Lung (tissue), 12 donors: ENCODE measurements around the gene PIAS4. TPM values are rescaled to one million over a fixed set of nuclear protein-coding genes. Genes with fewer than 3 reads are reported as not detected.

Experiments used
- ATAC-seq: fragments of 200-7000 bp; cut with Tn5 transposase; one replicate; pipeline ENCODE4 v1.9.1; 2020; ENCODE audit warnings: moderate number of reproducible peaks; ENCODE audit not compliant: insufficient read depth, low FRiP score
- DNase-seq, 3 donors: peaks; one replicate each; pipeline ENCODE4 v3.0.0-alpha.2; 2013 to 2017
- H3K27ac ChIP-seq, 2 donors: one replicate each; pipeline ENCODE4 v1.5.1; 2013; ENCODE audit warnings: mild to moderate bottlenecking in 2 of 2, moderate library complexity in 2 of 2, control low read depth in 1 of 2, inconsistent platforms in 1 of 2, low read depth in 1 of 2, low read length in 1 of 2
- H3K27me3 ChIP-seq, 3 donors: one replicate each; pipeline ENCODE4 v1.5.1; 2013; ENCODE audit warnings: low read length in 2 of 3; ENCODE audit not compliant: control insufficient read depth in 3 of 3, insufficient read depth in 3 of 3
- H3K36me3 ChIP-seq, 4 donors: one replicate each; pipeline ENCODE4 v1.5.1; 2013; ENCODE audit warnings: low read length in 4 of 4, mild to moderate bottlenecking in 1 of 4, moderate library complexity in 1 of 4; ENCODE audit not compliant: control insufficient read depth in 4 of 4, insufficient read depth in 4 of 4
- H3K4me1 ChIP-seq, 5 donors: one replicate each; pipeline ENCODE4 v1.5.1; 2013; ENCODE audit warnings: low read length in 5 of 5, mild to moderate bottlenecking in 2 of 5, moderate library complexity in 1 of 5; ENCODE audit not compliant: control insufficient read depth in 5 of 5, insufficient read depth in 5 of 5
- H3K4me3 ChIP-seq: one replicate; pipeline ENCODE4 v1.5.1; 2013; ENCODE audit warnings: mild to moderate bottlenecking, control low read depth, moderate library complexity
- H3K9ac ChIP-seq, 2 donors: one replicate each; pipeline ENCODE4 v1.5.1; 2013; ENCODE audit warnings: low read length in 2 of 2, control low read depth in 1 of 2; ENCODE audit not compliant: insufficient read depth in 1 of 2
- H3K9me3 ChIP-seq, 4 donors: one replicate each; pipeline ENCODE4 v1.5.1; 2013; ENCODE audit warnings: low read length in 3 of 4, mild to moderate bottlenecking in 1 of 4, moderate library complexity in 1 of 4; ENCODE audit not compliant: control insufficient read depth in 4 of 4, insufficient read depth in 3 of 4
- WGBS, 2 donors: extraction: QIAGEN DNeasy Blood & Tissue Kit; methylation state at CpG; one replicate each; pipeline ENCODE4 v1.1.7; 2013; 5-methylcytosine and 5-hydroxymethylcytosine counted together
- polyA plus RNA-seq, 2 donors: library from polyadenylated mRNA; stranded (reverse); fragments of 200-250 nt; gene quantifications; one replicate each; pipeline ENCODE4 v1.2.1, GENCODE V29; 2013
- total RNA-seq, 2 donors: library from RNA; depleted of rRNA in 1 of 2; stranded (reverse); fragments of >200 nt in 1 of 2; gene quantifications; one replicate each; pipeline ENCODE4 v1.2.1, GENCODE V29; 2014 to 2021
- TF ChIP-seq, protein P1 (sequence below): IDR thresholded peaks from 2 replicates; pipeline ENCODE4 v1.5.1; 2012; ENCODE audit warnings: mild to moderate bottlenecking; ENCODE audit errors: control extremely low read depth, extremely low read depth
- donor health status: control.
- donor health status: control.
- donor health status: Bipolar disorder and iron deficiency.
- donor health status: healthy.
- donor health status: DM: yes; HTN: yes; CAD: no.

The PIAS4 gene
- total and polyA plus RNA-seq, 4 donors: 9.9 to 46.2 (median 21.6) TPM

- TF ChIP-seq, protein P1, sequence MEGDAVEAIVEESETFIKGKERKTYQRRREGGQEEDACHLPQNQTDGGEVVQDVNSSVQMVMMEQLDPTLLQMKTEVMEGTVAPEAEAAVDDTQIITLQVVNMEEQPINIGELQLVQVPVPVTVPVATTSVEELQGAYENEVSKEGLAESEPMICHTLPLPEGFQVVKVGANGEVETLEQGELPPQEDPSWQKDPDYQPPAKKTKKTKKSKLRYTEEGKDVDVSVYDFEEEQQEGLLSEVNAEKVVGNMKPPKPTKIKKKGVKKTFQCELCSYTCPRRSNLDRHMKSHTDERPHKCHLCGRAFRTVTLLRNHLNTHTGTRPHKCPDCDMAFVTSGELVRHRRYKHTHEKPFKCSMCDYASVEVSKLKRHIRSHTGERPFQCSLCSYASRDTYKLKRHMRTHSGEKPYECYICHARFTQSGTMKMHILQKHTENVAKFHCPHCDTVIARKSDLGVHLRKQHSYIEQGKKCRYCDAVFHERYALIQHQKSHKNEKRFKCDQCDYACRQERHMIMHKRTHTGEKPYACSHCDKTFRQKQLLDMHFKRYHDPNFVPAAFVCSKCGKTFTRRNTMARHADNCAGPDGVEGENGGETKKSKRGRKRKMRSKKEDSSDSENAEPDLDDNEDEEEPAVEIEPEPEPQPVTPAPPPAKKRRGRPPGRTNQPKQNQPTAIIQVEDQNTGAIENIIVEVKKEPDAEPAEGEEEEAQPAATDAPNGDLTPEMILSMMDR: no peak
- no peak overlapping the region for H3K9ac ChIP-seq
- peaks cover 4 to 76% (median 22%) of the 10 kb centered on the region in 4 donors for H3K36me3 ChIP-seq
Measured at GRCh38 chr19:4033028-4033956, 25.8 kb downstream of the PIAS4 start.

DNA sequence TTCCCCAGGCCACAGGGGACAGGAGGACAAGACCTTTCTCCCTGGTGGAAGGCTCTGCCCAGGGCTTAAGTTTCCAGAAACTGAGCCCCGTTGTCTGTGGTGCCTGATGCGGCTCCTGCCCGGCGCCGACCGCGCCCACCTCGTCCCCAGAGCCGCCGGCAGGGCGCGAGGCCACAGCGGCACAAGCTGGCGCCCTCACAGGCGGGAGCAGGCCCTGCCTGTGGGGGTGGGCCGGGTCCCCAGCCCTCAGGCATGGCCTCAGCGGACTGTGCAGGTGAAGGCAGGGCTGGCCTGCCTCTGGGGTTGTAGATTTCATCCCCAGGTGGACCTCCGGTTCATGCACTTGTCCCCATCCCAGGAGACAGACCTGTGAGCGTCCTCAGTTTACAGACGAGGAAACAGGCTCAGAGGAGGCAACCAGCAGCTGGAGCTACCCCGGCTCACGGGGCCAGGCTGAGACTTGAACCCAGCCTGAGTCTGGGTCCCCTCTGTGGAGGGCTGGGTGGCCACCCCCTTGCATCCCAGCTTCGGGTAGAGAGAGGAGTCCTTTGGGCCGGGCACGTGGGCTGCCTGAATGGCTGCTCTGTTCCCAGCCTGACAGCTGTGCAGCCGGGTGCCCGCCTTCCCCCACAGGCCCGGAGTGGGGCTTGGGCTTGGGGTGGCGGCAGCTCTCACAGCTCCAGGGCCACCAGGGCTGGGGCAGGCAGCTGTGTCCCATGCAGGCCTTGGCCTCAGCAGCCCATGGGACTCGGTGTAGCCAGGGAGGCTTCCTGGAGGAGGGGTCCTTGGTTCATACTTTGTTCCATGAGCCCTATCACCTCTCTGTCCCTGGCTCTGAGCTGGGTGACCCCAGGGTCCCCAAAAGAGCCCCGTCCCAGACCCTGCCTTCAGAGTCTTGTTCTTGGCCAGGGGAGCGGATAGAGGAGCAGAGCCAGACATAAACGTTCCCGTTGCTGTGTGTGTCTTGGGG is 26.8 kb downstream of the PIAS4 start:
- Histone ChIP-seq H3K27ac (no peak overlapping the region), H3K27me3 (no peaks in the 10 kb centered on the region)

More at GRCh38 chr19:4033028-4033956, 25.8 kb downstream of the PIAS4 start:
- Histone ChIP-seq H3K27ac (no peak overlapping the region), H3K4me1 (no peaks in the 10 kb centered on the region), H3K4me3 (no peak overlapping the region), H3K9me3 (no peaks in the 10 kb centered on the region), H3K27me3 (no peaks in the 10 kb centered on the region)
- DNase-seq: no peak
- ATAC-seq: no peak
- 89 to 93% methylated on average over 54 to 63 of the region's 63 CpGs for WGBS, 2 donors

DNA sequence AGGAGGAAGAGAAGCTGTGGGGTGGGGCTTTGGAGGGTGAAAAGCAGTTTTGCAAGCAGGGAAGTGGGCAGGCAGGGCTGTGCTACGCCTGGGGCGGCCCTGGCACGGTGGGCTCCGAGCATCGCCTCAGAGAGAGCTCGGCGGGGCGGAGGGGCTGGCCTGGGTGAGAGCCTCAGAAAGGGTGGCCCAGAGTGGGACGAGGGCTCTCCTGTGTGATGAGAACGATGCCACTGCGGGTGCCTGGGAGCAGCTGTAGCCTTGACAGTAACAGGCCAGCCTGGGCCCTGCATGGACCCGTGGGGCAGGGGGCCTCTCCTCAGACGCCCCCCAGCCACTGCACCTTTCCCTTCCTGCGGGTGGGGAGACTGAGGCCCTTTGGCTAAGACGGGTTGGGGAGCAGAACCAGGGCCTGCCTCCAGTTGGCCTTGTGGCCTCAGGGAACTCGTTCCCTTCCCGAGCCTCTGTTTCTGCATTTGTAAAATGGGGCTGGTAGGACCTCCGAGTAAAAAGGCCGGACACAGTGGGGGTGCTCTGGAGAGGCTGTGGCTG is 27.6 kb downstream of the PIAS4 start:
- H3K9ac ChIP-seq: no peak overlapping the region
- no peak overlapping the region for H3K4me3 ChIP-seq
- DNase-seq (no peak), ATAC-seq (no peak)
- H3K4me1 ChIP-seq: no peaks in the 10 kb centered on the region
- TF ChIP-seq, protein P1: no peak
- H3K36me3 ChIP-seq: peaks cover 4 to 66% (median 23%) of the 10 kb centered on the region in 4 donors
- no peaks in the 10 kb centered on the region for H3K9me3 ChIP-seq
- WGBS, 2 donors: 84 to 86% methylated on average over 19 of the region's 19 CpGs
- no peaks in the 10 kb centered on the region for H3K27me3 ChIP-seq
- H3K27ac ChIP-seq: no peak overlapping the region

More for the DNA sequence above, 26.8 kb downstream of the PIAS4 start:
- Histone ChIP-seq H3K36me3 (peaks cover 4 to 66% (median 22%) of the 10 kb centered on the region in 4 donors), H3K4me1 (no peaks in the 10 kb centered on the region), H3K9me3 (no peaks in the 10 kb centered on the region), H3K9ac (no peak overlapping the region), H3K4me3 (no peak overlapping the region)
- no peak for DNase-seq
- no peak for ATAC-seq
- TF ChIP-seq, protein P1: no peak
- 89 to 90% methylated on average over 34 of the region's 34 CpGs for WGBS, 2 donors
